OCI-LY1 (cell line): Measurements from ENCODE around the gene NUMA1.

Experiments
- H2AFZ ChIP-seq: fragments of 200-600 bp; sonication (generic), shearing (Covaris generic); 2 replicates; pipeline ENCODE4 v1.6.0; 2014; ENCODE audit warnings: antibody characterized with exemption, mild to moderate bottlenecking, low read length
- H3F3A ChIP-seq: fragments of 200-600 bp; sonication (generic), shearing (Covaris generic); 2 replicates; pipeline ENCODE4 v1.6.0; 2014; ENCODE audit warnings: mild to moderate bottlenecking, antibody characterized with exemption, low read length, moderate library complexity; ENCODE audit not compliant: insufficient read depth
- H3K27ac ChIP-seq: fragments of 200-600 bp; sonication (generic); 2 replicates; pipeline ENCODE4 v1.5.1; 2014; ENCODE audit warnings: low read length, mixed run types, mild to moderate bottlenecking, low read depth; ENCODE audit not compliant: poor library complexity, severe bottlenecking
- H3K27me3 ChIP-seq: fragments of 200-600 bp; sonication (generic); 2 replicates; pipeline ENCODE4 v1.6.0; 2014; ENCODE audit warnings: antibody characterized with exemption, mild to moderate bottlenecking, low read length, moderate library complexity; ENCODE audit not compliant: insufficient read depth
- H3K36me3 ChIP-seq: fragments of 200-600 bp; sonication (generic); 2 replicates; pipeline ENCODE4 v1.6.1; 2014; ENCODE audit warnings: mild to moderate bottlenecking, antibody characterized with exemption, low read length, moderate library complexity, mixed read lengths; ENCODE audit not compliant: insufficient read depth
- H3K4me1 ChIP-seq: fragments of 200-600 bp; sonication (generic); 2 replicates; pipeline ENCODE4 v1.5.1; 2014; ENCODE audit warnings: mild to moderate bottlenecking, low read length, moderate library complexity; ENCODE audit not compliant: insufficient read depth, severe bottlenecking
- H3K4me2 ChIP-seq: fragments of 200-600 bp; sonication (generic), shearing (Covaris generic); 2 replicates; pipeline ENCODE4 v1.6.1; 2014; ENCODE audit warnings: low read length
- H3K4me3 ChIP-seq: fragments of 200-600 bp; sonication (generic); 2 replicates; pipeline ENCODE4 v1.5.1; 2014; ENCODE audit warnings: low read length, low read depth, mild to moderate bottlenecking, mixed read lengths; ENCODE audit not compliant: poor library complexity, severe bottlenecking
- H3K79me2 ChIP-seq: fragments of 200-600 bp; shearing (Covaris generic); 2 replicates; pipeline ENCODE4 v1.6.1; 2016; ENCODE audit warnings: mixed run types, low read length, mixed read lengths; ENCODE audit not compliant: insufficient read depth
- H3K9ac ChIP-seq: fragments of 200-600 bp; sonication (generic), shearing (Covaris generic); 2 replicates; pipeline ENCODE4 v1.6.1; 2014; ENCODE audit warnings: mild to moderate bottlenecking, low read length, mixed read lengths
- H3K9me2 ChIP-seq: fragments of 200-600 bp; sonication (generic), shearing (Covaris generic); 2 replicates; pipeline ENCODE4 v1.6.1; 2014; ENCODE audit warnings: low read depth, mild to moderate bottlenecking, low read length, mixed read lengths
- H3K9me3 ChIP-seq: fragments of 200-600 bp; shearing (Covaris generic); 2 replicates; pipeline ENCODE4 v1.6.1; 2014; ENCODE audit warnings: low read length, mixed read lengths
- H4K20me1 ChIP-seq: fragments of 200-600 bp; sonication (generic), shearing (Covaris generic); 2 replicates; pipeline ENCODE4 v1.6.0; 2016; ENCODE audit warnings: mild to moderate bottlenecking, low read length; ENCODE audit not compliant: insufficient read depth
- CTCF ChIP-seq: fragments of 200-600 bp; sonication (generic), shearing (Covaris generic); IDR thresholded peaks from 2 replicates; pipeline ENCODE4 v1.5.1; 2017; ENCODE audit warnings: mild to moderate bottlenecking, antibody characterized with exemption, low read length, moderate library complexity, mixed read lengths
- EZH2 ChIP-seq: fragments of 200-600 bp; sonication (generic), shearing (Covaris generic); IDR thresholded peaks from 2 replicates; pipeline ENCODE4 v1.8.0; 2017; ENCODE audit warnings: borderline replicate concordance, mixed run types, mild to moderate bottlenecking, antibody characterized with exemption, low read length, moderate library complexity, mixed read lengths

Gene NUMA1

GRCh38 chr11:72042064-72042745 is 38.1 kb downstream of the NUMA1 start:
- H3K27me3 ChIP-seq, result no peaks in the 10 kb centered on the region
- no peaks in the 10 kb centered on the region for H3K9me3 ChIP-seq
- H4K20me1 ChIP-seq, result no peaks in the 10 kb centered on the region
- peak overlapping the region; percentile 76 for H3K4me2 ChIP-seq
- no peaks in the 10 kb centered on the region for H3K9me2 ChIP-seq
- peaks cover 67% of the 10 kb centered on the region for H3K4me1 ChIP-seq
- no peaks in the 10 kb centered on the region for H3F3A ChIP-seq
- H3K36me3 ChIP-seq, result no peaks in the 10 kb centered on the region; the same call in 1 of the 2 replicates
- peak overlapping the region; percentile 75 for H3K9ac ChIP-seq
- TF ChIP-seq CTCF, result no peak
- TF ChIP-seq EZH2, result no peak
- no peak overlapping the region for H2AFZ ChIP-seq
- peak overlapping the region; percentile 65 for H3K4me3 ChIP-seq
- peak overlapping the region; percentile 92 for H3K27ac ChIP-seq
- peaks cover 21% of the 10 kb centered on the region; the same call in 1 of the 2 replicates for H3K79me2 ChIP-seq

DNA sequence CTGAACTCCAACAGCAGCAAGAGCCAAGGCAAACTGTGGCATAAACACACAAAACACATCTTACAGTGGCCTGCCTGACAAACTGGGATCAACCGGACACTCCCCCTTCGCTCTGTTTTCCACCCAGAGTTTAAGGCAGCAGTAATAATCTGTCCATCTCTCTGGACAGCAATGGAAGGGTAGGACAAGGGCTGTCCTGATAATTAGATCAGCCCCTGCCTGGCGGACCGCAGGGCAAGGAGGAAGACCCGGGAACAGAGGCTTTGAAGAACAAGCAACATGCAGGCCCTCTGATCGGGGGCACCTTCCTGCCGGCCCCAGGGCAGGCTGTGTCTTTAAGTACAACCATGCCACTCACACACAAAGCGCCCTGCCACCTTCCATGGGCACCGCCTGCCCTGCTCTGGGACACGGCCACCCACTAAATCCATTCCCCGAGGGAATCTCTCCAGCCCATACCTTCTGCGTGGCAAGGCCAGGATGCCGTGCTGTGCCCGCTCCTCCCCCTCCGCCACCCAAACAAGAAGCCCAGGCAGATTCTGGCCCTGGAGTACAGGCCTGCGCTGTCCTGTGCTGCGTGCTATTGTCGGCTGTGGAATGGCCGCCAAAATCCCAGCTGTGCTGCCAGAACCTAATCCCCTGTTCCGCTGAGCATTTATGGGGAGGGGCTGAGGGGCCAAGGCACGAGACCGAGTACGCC is 38.8 kb downstream of the NUMA1 start:
- Histone ChIP-seq H3K9me2 (no peaks in the 10 kb centered on the region), H3K4me2 (peak overlapping the region; percentile 76), H3K9ac (peak overlapping the region; percentile 75), H3K4me1 (peaks cover 74% of the 10 kb centered on the region), H3K9me3 (no peaks in the 10 kb centered on the region), H3K4me3 (peak overlapping the region; percentile 65), H4K20me1 (no peaks in the 10 kb centered on the region), H3K36me3 (no peaks in the 10 kb centered on the region; the same call in 1 of the 2 replicates), H3F3A (no peaks in the 10 kb centered on the region), H2AFZ (no peak overlapping the region), H3K27ac (peak overlapping the region; percentile 92), H3K79me2 (peaks cover 28% of the 10 kb centered on the region), H3K27me3 (no peaks in the 10 kb centered on the region)
- TF ChIP-seq EZH2, result no peak
- no peak for TF ChIP-seq CTCF

DNA sequence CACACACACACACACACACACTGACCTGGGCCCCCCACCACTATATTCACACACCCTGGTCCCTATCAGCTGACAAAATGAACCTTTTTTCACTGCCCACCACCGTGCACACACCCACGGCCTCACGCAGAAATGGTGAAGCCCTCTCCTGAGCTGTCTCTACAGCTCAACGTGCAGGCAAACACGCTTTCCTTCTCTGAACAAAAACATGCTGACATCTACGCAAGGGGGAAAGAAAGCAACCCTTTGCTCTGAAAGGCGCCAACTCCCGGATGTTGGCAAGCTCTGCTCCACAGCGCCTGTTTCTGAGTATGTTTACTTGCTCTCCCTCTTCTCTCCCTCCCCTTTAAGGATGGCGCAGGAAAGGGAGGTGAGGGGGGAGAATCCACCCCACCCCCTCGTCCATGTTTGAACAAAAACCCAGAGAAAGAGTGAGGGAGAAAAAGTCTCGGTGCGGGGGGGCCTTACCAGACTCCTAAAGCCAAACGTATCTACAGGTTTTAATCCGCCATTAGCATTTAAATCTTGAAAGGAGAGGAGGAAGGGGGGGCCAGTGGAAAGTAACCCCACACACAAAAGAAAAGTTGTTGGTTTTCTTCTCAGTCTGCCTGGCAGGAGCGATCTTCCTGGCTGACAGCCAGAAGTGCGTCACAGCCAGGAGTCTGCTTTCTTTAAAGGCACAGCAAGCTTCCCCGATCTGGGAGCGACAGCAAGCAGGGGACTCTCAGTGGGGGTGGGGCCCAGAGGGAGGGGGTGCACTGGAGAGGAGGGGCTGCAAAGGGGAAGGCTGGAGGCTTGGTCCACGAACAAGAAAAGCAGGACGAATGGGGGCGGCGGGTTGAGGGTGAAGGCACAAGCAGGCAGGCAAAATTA is 39.6 kb downstream of the NUMA1 start:
- H3K4me1 ChIP-seq, result peaks cover 77% of the 10 kb centered on the region

More for the DNA sequence above, 39.6 kb downstream of the NUMA1 start:
- Histone ChIP-seq H3K27me3 (no peaks in the 10 kb centered on the region), H3K79me2 (peaks cover 36% of the 10 kb centered on the region), H3K4me2 (peak overlapping the region; percentile 76), H3K9me3 (no peaks in the 10 kb centered on the region), H3K4me3 (peak overlapping the region; percentile 65), H3F3A (no peaks in the 10 kb centered on the region), H2AFZ (no peak overlapping the region), H3K9ac (peak overlapping the region; percentile 75), H3K36me3 (peaks cover 8% of the 10 kb centered on the region; the same call in 1 of the 2 replicates), H4K20me1 (no peaks in the 10 kb centered on the region), H3K9me2 (no peaks in the 10 kb centered on the region), H3K27ac (peak overlapping the region; percentile 92)
- TF ChIP-seq EZH2, result no peak
- TF ChIP-seq CTCF, result no peak
